ENCODE measurements around the gene POU2F1. TPM values are rescaled to one million over a fixed set of nuclear protein-coding genes. Genes with fewer than 3 reads are reported as not detected.
"Not testable (repeated sequence)": the region's sequence is repeated elsewhere in the genome, so short reads cannot be mapped to it uniquely, and the experiment has no call there.

The POU2F1 gene
- total RNA-seq, 1 donor from 2014 or later, result 4.0 TPM

DNA sequence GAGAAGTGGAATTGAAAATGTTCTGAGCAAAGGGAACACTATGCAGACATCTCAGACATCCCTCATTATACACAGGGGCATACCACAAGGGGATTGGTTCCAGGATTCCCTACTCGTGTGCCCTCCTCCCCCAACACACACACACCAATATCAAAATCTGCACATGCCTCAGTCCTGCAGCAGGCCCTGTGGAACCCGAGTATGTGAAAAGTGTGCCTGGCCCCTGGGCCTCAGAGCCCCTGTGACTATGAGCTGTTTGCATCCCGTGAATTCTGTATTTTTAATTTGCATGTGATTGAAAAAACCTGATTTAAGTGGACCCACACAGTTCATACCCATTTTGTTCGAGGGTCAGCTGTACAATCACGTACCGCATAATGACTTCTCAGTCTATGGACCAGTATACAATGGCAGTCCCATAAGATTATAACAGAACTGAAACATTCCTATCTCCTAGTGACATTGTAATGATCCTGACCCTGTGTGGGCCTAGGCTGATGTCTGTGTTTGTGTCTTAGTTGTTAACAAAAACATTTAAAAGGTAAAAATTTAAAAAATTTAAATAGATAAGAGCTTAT is 11.3 kb downstream of the POU2F1 start:
- DNase-seq (ENCODE audit: low read depth, low spot score), result no peak

DNA sequence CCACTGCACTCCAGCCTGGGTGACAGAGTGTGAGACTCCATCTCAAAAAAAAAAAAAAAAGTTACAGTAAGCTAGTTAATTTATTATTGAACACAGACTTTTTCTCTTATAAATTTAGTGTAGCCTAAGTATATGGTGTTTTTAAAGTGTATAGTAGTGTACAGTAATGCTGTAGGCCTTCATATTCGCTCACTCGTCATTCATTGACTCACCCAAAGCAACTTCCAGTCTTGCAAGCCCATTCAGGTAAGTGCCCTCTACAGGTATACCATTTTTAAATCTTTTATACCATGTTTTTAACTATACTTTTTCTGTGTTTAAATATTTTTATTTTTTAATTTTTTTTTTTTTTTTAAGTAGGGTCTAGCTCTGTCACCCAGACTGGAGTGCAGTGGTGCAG is 12.1 kb downstream of the POU2F1 start:
- DNase-seq (ENCODE audit: low read depth, low spot score), result no peak

DNA sequence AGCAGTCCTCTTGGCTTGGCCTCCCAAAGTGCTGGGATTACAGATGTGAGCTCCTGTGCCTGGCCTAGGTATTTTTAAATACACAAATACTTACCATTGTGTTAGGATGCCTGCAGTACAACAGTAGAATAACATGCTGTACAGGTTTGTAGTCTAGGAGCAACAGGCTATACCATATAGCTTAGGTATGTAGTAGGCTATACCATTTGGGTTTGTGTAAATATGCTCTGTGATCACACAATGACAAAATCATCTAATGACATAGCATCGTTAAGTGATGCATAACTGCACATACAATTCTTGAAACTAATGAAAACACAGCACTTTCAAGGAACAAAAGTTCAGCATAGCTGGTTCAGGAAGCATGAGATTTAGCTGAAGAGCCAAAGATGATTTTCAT is 12.7 kb downstream of the POU2F1 start:
- DNase-seq (ENCODE audit: low read depth, low spot score), result no peak

DNA sequence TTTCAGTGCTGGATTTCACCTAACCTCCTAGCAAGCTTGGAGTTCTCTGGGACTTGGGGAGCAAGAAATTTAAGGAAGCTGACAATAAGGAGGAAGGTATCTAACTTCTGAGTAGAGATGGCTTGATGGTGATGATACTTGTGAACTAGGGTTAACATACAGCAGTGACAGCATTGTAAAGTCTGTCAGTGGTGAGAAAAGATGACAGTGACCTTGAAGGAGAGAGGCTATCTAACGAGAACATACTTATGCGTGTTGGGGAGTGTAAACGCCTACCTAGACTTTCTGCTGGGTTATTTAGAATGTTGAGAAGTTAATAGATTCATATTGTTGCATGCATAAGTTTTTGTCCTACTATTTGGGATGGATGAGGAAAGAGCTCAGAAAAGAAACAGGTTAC is 16.3 kb downstream of the POU2F1 start:
- DNase-seq (ENCODE audit: low read depth, low spot score), result no peak

DNA sequence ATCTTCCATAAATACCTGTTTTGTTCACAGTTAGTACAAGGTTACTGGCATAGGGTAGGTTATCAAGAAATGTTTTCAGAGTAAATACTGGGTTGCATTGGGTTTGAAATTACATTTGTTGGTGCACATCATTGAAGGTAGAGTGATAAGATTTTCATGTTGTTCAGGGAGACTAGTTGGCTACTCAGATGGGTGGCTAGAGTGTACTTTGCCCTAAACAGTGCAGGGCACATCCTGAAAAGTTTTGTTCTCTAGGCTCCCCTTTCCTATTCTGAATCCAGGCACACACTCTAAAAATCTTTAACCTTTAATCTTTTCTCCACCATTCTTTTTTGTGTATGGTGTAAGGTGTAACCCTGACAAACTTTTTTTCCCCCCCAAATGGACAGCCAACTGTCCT is 18.0 kb downstream of the POU2F1 start:
- no peak for DNase-seq (ENCODE audit: low read depth, low spot score)

DNA sequence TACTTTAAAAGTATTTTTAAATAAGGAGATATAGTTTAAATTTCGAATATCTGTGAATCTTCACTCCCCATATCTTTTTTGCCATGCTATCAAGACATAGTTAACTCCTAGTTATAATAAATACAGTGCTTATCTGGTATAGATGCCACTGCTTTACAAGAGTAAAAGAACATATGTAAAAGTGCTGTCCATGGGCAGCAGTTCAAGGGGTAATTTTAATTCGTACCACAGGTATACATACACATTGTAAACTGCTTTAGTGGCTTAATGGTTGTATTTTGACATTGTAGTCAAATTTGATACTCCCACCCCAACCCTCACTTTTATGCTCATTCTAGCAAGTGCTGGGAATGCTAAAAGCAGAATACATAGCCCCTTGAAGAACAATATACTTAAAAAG is 18.6 kb downstream of the POU2F1 start:
- DNase-seq (ENCODE audit: low read depth, low spot score), result no peak

DNA sequence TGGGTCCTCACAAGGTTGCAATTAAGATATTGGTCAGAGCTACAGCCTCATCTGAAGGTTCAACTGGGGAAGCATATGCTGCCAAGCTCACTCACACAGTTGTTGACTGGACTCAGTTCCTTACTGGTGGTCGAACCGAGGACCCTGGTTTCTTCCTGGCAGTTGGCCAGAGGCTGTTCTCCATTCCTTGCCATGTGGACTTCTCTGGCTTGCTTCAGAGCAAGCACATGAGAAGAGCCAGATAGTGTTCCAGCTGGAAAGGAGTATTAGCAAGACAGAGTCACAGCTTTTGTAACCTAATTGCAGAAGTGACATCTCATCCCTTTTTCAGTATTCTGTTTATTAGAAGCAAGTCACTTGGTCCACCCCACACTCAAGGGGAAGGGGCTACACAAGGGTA is 23.6 kb downstream of the POU2F1 start:
- DNase-seq (ENCODE audit: low read depth, low spot score), result no peak

DNA sequence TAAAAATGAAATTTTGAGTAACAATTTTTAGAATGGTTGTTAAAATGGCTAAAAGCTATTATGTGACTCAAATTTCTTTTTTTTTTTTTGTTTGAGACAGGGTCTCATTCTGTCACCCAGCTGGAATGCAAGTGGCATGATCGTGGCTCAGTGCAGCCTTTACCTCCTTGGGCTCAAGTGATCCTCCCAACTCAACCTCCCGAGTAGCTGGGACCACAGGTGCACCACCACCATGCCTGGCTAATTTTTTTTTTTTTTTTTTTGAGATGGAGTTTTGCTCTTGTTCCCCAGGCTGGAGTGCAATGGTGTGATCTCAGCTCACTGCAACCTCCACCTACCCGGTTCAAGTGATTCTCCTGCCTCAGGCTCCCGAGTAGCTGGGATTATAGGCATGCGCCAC is 24.5 kb downstream of the POU2F1 start:
- DNase-seq (ENCODE audit: low read depth, low spot score), result not testable (repeated sequence)

DNA sequence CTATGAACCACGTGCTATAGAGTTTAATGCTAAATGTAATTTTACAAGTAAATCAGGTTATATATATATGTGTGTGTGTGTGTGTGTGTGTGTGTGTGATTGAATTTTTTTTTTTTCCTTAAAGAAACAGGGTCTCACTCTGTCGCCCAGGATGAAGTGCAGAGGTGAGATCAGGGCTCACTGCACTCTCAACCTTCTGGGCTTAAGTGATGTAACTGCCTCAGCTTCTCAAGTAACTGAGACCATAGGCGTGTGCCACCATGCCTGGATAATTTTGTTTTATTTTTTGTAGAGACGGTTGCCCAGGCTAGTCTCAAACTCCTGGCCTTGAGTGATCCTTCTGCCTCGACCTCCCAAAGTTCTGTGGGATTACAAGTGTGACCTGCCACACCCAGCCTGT is 26.3 kb downstream of the POU2F1 start:
- DNase-seq (ENCODE audit: low read depth, low spot score), result no peak

DNA sequence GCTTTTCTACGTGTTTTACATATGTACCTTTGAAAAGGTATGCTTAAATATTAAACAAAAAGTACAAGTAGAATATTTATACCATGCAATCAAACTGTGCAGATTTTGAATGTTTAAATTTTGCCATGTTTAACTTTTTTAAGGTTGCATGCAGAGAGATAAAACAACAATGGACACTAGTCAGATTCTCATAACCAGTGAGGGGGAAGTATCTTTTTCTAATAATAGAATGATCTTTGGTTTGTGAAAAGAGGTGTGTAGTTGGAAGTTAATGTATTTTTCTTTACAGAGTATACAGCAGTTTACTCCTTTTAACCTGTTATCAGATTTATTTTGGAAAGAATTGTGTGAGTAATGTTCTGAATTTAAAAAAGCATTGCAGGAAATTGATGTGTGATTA is 27.1 kb downstream of the POU2F1 start:
- DNase-seq (ENCODE audit: low read depth, low spot score), result no peak

DNA sequence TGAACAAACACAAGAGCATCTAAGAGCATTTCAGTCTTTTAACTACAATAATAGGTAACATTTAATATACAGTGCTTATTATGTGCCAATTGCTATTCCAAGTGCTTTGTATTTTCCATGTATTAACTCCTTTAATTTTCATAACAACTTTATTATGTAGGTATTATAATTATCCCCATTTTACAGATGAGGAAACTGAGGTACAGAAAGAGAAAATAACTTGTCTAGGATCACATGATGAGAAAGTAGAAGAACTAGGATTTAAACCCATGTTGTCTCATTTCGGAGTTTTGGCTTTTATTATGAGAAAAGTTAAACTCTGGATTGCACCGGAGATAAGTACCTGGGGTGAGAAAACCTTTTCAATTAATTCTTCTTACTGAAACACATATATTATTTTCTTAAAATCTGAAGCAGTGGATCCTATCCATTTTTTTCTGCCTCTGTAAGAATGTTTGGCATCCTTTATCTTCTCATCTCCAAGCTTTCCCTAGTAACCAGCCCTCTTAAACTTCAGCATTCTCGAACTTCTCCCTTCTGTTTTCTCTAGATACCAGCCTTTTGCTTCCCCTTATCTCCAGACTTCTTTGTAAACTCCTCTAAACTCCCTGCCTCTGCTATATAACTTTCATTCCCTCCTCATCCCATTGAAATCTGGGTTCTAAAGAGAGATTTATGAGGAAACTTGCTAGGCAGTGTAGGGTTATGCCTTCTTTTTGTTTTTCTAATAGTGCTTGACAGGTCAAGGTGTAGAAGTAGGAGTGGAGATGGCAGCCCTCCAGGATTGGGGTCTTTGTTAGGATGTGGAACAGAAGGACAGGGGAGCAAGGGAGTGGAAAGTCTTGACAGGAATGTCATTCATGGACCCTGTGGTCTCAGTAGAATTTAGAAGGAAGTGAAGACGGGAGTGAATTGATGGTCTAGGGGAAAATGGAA is 28.3 kb downstream of the POU2F1 start:
- DNase-seq (ENCODE audit: low read depth, low spot score), result no peak

DNA sequence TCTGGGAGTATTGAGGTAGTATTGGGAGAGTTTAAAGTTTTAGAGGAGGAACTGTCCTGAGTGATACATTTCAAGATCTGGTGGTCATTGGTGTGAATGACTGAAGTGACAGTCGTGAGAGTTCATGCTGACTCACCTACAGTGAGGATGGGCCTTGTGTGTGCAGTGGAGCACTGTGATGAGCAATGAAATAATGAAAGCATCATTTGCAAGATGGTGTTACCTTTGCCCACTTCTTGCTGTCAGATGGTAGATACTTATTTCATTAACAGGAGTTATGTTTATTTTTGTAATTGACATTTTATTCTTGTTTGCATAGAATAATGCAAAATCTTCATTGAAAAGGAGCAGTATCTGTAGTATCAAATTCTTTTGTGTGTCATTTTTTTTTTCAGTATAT is 29.0 kb downstream of the POU2F1 start:
- DNase-seq (ENCODE audit: low read depth, low spot score), result no peak

DNA sequence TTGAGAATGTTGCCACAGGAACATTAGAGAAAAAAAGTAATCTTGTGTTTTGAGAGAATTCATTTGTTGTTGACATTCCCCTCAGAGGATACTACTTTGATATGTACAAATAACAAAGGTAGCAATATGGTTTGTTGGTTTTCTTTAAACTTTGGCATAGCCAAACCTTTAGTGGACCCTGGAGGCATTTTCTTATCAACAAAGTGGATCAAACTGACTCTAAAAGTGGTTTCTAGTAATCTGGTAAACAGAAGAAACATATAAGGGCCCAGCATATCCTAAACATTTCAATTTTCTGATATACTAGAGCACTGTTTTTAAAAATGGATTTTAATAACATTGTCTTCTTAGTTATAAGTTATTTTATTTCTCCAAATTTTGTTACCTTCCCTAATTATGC is 29.8 kb downstream of the POU2F1 start:
- DNase-seq (ENCODE audit: low read depth, low spot score), result no peak

DNA sequence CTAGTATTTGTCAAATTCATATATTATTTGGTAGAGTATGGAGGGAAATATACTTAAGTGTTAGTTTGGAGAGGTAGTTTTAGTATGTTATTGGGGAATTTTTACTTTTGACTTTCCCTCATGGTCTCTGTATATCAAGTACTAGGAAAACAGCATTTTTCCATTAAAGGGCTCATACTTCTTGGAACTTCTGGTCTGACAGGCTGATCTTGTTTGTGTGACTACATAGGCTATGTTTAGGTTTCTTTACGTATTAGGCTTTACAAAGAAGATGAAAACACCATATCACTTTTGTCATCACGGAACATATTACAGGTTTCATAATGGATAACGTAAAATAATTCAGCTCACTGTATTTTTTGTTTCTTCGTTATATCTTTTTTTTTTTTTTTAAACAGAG is 30.8 kb downstream of the POU2F1 start:
- no peak for DNase-seq (ENCODE audit: low read depth, low spot score)

DNA sequence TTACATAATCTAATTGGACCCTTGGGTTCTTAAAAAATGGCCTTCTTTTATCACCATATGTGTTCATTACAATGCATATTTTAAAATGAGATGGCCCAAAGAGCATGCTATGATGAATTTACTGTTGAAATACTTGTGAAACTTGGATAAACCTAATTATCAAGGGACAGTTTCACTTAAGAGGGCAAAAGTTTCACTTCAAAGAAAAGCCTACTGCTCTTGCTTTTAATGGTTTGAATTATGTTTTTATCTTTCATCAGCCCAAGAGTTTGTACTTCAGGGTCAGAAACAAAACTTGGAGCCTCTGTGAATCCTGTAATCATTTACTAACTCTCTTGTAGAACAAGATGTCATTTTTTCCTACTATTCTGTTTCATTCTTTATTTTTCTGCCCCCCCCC is 32.3 kb downstream of the POU2F1 start:
- no peak for DNase-seq (ENCODE audit: low read depth, low spot score)

DNA sequence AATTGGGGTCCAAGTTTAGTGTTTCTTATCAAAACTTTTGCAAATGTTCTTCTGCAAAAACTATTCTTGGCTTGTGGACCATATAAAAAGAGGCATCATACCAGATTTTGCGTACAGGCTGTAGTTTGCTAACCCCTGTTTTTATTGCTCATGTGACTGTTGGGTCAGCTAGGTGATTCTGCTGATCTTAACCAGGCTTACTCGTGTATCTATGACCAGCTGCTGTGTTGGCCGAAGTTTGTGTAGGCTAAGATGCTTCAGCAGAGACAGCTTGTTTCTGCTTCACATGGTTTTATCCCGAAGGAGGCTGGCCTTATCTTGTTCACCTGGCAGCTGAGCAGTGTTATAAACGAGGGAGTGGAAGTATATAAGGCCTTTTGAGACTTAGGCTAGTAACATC is 38.2 kb downstream of the POU2F1 start:
- no peak for DNase-seq (ENCODE audit: low read depth, low spot score)

DNA sequence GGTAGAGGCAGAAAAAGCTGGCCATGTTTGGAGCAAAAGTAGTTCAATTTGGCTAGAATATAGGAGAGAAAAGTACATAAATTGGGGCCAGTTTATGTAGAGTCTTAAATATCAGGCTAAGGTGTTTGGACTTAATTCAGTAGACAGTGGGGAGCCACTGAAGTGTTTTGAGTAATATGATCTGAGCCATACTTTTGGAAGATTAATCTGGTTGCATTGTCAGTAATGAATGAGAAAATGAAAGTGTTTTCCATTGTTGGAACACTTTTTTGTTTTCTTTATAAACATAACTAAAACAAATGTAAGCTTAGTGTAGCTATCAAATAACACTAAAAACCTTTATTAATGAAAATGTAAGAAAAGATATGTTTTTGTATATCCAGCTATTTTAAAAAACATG is 42.1 kb downstream of the POU2F1 start:
- no peak for DNase-seq (ENCODE audit: low read depth, low spot score)

DNA sequence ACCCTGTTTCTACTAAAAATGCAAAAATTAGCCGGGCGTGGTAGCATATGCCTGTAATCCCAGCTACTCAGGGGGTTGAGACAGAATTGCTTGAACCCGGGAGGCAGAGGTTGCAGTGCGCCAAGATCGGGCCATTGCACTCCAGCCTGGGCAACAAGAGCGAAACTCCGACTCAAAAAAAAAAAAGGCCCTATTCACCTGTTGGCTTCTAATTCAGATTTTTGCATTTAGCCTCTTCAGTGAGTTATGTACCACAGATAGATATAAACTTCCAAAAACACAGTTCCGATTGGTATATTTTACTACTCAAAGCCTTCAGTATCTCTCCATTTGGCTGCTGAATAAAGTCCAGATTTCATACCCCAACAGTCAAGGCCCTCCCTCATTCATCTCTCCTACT is 42.7 kb downstream of the POU2F1 start:
- no peak for DNase-seq (ENCODE audit: low read depth, low spot score)

DNA sequence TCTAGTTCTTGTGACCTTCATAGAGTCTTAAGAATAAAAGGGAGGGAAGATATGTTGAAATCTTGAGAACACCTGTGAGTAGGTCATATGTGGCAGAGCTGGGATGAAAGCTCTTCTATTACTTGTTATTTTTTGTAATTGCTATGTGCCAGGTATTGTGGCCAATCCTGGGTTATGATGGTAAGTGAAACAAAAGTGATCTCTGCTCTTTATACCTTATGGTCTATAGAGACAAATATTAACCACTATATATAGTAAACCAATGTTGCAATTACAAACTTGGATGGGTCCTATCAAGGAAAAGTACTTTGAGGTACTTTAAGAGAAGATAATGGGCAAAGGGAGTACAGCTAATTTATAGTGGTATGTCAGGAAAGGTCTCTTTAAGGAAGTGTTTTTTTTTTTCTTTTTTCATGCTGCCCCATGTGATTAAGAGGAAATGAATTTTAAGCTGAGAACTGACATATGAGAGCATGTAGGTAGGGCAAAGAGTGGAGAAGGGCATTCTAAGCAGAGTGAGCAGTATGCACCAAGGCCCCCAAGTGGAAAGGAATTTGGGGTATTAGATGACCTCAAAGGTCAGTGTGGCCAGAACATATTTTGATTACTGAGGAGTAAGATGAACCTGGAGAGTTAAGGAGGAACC is 43.3 kb downstream of the POU2F1 start:
- DNase-seq (ENCODE audit: low read depth, low spot score), result no peak

DNA sequence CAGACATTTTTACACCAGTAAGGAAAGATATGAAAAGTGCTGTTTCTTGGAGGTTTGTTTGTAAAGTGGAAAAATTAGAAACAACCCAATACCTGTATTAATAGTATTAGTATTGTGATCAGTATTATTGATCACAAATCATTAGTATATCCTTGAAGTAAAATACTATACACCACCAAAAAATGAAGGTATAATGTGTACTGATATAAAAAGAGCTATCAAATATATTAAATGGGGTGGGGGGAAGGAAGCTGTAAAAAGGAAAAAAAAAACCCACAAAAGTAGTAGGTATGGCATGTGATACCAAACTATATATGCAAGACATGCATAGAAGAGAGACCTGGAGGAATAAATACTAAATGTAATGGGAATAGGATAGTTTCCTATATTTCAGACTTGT is 46.3 kb downstream of the POU2F1 start:
- DNase-seq (ENCODE audit: low read depth, low spot score), result no peak

DNA sequence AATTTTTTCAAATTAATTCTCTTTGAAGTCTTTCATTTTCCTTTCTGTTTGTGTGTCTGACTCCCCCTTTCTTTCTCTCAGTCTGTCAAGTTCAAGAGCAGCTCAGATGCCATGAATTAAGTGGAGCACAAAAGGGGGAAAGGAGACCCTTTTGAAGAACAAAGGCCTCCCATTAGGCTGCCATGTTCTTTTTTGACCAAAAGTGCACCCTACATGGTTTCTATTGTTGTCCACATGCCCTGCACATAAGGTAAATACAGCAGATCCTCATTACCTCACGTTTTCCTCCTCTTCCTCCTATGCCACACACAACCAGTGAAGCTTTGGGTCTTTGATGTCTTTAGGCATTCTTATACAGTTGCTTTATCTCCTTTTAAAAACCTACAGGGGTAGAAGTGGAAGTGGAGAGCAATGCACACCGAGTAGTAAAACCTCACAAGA is 47.7 kb downstream of the POU2F1 start:
- DNase-seq (ENCODE audit: low read depth, low spot score), result no peak

DNA sequence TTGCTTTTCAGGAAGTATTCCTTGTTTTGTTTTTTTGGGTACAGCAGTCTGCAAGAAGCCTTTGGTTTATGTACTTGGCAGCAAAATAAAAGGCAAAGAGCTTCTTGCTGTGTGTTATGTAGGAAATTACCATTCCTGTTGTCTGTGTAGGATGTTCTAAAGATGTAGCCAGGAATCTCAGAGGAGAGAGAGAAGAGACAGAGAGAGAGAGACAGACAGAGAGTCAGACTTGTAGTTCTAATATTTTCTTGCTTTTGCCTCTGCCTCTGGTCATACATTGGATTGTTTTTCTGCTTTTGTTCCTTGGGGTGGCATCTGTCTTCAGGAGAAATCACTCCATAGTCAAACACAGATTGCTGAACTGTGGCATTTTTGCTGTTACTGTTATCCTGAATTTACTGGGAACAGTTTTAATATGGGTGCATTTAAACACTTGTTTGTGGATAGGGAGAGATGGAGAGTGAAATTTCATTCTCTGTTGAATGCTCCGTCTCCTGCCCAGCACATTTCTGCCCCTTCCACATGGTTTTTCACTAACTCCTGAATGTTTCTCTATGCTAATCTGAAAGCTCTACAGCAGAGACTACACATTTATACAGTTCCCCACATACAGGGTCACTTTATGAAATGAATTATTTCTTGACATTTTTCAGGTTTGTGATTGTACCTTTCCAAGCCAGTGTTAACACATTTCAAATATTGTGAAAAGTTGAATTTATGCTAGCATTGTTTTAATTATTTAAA is 49.8 kb downstream of the POU2F1 start:
- DNase-seq (ENCODE audit: low read depth, low spot score), result no peak
